ENCODE results near the gene DCDC2.

DCDC2 gene

DNA sequence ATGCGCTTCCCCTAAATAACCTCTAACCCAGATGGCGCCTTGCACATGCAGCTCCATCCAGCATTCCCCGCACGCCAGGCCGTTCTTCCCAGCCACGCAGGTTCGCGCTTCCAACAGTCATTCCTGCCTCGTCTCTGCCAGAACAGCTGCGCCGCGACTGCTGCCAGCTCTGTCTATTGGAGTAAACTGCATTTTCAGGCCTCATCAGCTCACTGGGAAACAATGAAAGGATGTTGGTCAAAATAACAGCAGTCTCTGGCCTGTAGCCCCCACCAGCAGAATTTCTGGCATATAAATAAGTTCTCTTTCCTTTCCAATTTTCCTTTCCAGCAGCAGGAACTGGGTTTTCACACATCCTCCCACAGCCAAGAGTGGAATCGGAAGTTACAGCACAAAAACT lies 217.3 kb downstream of the DCDC2 start:
- no peak for DNase-seq

DNA sequence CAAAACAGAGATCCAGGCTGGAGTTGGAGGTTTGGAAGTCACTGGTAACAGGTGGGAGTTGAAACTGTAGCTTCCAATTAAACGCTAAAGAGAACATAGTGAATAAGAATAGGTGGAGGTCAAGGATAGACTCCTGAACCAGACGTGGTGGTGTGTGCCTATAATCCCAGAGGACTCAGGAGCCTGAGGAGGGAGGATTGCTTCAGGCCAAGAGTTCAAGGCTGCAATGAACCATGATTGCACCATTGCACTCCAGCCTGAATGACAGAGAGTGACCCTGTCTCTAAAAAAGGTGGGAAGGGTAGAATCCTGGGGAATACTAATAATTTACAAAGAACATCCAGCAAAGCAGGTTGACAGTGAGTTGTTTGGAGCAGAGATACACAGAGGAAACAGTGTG lies 218.2 kb downstream of the DCDC2 start:
- DNase-seq = no peak

DNA sequence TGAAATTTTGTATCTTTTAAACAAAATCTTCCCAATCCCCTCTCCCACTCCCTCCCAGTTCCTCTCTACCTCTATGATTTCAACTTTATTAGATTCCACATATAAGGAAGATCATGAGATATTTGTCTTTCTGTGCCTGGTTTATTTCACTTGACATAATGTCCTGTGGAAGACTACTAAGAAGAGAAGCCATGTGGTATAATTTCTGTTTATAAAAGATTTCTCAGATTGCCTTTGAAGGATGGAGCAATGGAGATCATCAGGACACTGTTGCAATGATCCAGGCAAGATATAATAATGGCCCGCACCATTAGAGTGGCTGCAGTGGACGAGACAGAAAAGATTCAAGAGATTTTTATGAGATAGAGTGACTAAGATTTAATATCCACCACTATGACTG lies 218.8 kb downstream of the DCDC2 start:
- no peak for DNase-seq

DNA sequence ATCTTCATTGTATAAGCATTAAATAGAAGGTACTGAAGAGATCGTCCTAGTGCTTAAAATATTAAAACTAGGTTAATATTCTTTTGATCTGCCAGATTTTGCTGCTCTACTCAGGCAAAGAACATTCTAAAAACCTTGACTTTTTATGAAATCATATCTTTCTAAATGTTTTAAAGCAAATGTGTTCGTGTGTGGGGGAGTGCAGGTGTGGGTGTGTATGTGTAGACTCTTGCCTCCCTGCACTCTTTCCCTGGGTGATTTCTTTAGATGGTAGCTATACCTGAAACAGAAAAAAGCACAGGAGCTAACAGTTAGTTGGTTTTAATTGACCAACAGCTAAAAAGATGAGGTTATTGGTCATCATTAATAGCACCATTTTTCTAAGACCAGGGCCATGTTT lies 226.1 kb downstream of the DCDC2 start:
- DNase-seq = no peak

DNA sequence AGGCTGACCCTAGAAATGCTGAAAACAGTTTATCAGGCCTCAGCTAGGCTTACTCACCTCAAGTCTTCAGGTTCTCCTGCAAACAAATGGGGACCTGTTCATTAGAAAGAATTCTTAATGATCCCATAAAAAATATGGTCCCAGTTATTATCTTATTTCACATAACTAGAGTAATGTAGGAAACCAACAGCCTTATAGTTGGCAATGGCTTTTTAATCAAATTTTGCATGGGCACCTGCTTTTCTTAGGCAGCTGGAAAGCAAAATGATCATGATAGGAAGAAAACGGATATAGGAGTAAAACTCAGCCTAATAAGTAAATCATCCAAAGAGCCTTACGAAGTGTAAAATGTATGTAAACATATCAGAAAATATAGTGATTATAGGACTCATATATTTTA lies 230.5 kb downstream of the DCDC2 start:
- DNase-seq = no peak

DNA sequence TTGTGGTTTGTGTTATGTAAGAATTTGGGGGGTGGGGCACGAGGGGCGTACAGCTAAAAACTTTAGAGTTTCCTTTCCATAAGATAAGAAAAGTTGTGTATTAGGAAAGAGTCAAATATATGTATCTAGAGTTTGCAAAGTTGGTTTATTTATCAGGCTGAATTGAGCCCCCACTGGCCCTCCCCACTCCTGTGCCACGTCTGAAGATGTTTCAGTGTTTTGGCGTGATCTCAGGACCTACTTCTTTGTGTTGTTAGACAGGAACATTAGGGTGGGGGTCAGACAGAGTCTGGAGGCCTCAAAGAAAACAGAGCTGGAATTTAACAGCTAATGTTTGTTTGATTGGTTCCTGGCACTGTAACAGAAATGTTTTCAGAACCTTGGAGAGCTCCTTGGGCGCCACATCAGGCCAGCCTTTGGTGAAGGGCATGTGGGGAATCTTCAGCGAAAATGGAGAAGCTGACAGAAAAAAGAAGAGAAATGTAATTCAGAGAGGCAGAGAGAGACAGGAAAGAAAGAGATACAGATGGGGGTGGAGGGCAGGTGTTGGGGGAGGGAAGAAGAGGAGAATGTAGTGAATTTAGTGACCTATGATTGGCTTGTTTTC lies 231.2 kb downstream of the DCDC2 start:
- DNase-seq = no peak

DNA sequence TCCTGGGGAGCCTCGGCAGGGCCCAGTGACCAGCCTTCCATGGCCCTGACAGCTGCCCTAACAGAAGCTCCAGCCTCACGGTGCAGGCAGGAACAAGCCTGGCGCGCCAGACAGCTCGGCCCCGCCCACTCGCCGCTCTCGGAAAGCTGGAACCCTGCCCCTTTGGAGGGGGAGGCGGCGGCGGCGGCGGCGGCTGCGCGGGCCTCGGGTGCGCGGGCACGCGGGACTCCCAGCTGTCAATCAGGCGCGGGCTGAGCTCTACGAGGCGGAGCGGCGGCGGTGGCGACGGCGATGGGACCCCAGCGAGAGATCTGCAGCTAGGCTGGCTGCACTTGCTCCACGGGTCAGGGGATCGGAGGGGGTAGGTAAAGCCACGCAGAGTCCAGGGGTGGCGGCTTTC lies 231.9 kb downstream of the DCDC2 start, which contains the start of gene NRSN1:
TSS of gene NRSN1 (plus strand) at position 236 of the 400 bp plus-strand sequence. CDS start 8,113 bp downstream, outside the sequence.
- DNase-seq = no peak

DNA sequence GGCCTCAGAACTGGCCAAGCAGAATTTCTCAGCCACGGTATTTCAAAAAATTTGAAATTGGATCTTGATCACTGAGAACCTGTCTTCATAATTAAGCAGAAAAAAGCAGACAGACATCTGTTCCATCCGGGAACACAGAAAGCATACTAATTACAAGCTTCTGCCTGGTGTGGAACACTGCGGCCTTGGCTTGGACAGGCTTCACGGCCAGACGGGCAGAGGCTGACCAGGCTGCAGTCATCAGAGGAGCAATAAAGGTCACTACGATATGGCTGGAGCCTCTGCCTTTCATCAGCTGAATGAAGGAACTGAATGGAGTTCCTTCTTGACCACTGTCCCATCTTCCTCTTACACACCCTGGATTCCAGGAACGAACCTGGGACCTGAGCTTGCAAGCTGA lies 235.7 kb downstream of the DCDC2 start:
- no peak for DNase-seq

Data from CD4-positive, alpha-beta T cell treated with Interferon gamma for 1 hour (primary cell).